ENCODE measurements around the gene PIBF1.

The PIBF1 gene

DNA sequence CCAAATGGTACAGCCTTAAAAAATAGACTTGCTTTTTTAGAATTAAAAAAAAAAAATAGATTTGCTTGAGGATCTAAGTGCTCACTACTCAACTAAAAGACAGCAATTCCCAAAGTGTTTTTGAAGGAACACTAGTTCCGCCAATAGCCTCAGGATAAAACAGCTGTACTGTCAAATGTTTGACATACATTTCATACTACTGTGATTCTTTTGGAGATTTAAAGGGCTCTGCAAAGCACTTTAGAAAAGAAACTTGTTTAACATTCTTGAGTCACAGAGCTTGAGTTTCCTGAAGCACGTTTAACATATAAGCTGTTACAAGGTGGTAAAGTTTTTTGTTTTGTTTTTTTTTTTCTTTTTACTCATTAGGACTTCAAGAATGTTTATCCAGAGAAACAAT is 253.7 kb downstream of the PIBF1 start:
- H3K4me3 ChIP-seq (ENCODE audit: low read depth, low read length): no peak overlapping the region
- TF ChIP-seq, protein P1, sequence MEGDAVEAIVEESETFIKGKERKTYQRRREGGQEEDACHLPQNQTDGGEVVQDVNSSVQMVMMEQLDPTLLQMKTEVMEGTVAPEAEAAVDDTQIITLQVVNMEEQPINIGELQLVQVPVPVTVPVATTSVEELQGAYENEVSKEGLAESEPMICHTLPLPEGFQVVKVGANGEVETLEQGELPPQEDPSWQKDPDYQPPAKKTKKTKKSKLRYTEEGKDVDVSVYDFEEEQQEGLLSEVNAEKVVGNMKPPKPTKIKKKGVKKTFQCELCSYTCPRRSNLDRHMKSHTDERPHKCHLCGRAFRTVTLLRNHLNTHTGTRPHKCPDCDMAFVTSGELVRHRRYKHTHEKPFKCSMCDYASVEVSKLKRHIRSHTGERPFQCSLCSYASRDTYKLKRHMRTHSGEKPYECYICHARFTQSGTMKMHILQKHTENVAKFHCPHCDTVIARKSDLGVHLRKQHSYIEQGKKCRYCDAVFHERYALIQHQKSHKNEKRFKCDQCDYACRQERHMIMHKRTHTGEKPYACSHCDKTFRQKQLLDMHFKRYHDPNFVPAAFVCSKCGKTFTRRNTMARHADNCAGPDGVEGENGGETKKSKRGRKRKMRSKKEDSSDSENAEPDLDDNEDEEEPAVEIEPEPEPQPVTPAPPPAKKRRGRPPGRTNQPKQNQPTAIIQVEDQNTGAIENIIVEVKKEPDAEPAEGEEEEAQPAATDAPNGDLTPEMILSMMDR (IDR thresholded peaks at IDR 0.05; ENCODE audit: borderline replicate concordance, insufficient read depth, low read depth, low read length): no peak

DNA sequence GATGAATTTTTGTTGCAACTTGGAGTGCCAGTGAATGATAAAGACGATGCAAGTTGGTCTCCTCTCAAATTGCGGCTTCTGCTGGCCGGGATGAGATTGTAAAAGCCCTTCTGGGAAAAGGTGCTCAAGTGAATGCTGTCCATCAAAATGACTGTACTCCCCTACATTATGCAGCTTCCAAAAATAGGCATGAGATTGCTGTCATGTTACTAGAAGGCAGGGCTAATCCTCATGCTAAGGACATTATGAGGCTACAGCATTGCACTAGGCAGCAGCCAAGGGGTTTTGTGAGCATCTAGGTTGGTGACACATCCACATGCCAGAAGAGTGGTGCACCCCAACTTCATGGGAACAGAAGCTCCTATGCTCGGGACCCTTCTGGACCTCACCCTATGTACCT is 254.6 kb downstream of the PIBF1 start:
- TF ChIP-seq, protein P1 (IDR thresholded peaks at IDR 0.05; ENCODE audit: borderline replicate concordance, insufficient read depth, low read depth, low read length): no peak
- H3K4me3 ChIP-seq (ENCODE audit: low read depth, low read length): no peak overlapping the region

DNA sequence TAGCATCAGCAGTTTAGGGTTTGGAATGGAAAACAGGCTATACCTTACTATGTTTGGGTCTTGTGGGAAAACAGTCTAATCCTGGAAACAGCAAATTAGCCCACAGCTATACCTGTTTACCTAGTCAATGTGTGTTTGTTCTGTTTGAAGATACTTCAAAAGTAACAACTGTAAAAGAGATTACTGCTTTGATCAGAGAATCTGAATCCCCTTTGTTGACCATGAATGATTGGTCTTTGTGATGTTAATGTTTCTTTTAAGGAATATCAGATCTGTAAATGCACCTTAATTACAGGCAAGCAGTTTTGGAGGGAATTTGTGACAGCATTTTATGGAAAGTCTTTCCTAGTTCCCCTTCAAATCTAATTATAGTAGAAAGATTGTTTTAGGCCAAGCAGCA is 256.1 kb downstream of the PIBF1 start:
- TF ChIP-seq, protein P1 (IDR thresholded peaks at IDR 0.05; ENCODE audit: borderline replicate concordance, insufficient read depth, low read depth, low read length): no peak

DNA sequence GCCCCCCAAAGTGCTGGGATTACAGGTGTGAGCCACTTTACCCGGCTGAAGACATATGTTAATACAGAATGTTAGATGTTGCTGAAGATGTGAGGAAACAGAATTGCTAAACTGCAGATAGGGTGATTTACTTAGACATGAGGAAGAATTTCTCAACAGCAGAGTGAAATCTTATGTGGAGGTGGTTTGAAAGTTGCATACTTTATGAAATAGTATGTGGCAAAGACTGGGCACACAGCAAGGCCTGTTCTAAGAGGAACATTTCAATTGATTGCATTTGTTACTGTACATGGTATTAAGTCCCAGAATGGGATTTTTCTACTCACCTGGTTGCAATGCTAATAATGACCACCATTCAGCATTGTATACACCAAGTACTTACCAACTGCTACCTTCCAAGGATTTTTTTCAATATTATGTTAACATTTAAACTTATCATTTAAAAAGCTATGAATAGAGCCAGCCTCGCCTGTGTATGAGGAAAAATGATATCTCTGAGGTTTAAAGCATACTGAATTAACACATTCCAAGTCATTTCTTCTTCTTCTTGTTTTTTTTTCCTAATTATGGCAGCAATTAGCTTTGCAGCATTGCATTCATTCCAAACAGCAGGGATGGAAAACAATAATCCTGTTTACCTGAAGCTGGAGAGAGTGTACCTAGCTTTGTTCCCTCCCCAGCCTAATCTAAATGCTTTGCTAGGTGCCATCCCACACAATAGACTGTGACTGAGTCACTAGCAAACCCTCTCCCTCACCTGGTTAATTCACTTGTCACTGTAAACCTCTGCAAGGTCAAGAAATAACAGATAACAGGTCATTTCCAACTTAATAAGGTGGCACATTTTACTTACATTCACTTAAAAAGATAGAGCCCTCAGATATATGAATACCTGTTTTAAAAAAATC is 257.5 kb downstream of the PIBF1 start:
- TF ChIP-seq, protein P1 (IDR thresholded peaks at IDR 0.05; ENCODE audit: borderline replicate concordance, insufficient read depth, low read depth, low read length): no peak

More for the DNA sequence above, 256.1 kb downstream of the PIBF1 start:
- no peak overlapping the region for H3K4me3 ChIP-seq (ENCODE audit: low read depth, low read length)

DNA sequence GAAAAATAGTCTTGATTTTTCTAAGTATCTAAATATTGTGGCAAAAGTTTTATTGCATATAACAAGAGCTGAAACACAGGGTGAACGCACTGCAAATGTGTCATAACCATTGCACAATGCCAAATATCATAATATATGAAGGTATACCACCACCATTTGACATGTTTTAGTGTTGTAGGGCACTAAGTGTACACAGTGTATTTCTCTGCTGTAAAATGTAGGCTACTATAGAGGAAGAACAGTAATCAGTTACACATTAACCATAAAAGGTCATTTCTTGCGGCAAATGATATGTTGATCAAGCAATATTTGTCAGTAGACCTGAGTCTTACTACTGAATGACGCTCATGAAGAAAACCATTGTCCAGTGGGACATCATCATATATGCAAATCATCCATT is 258.6 kb downstream of the PIBF1 start:
- TF ChIP-seq, protein P1 (IDR thresholded peaks at IDR 0.05; ENCODE audit: borderline replicate concordance, insufficient read depth, low read depth, low read length): no peak
- no peak overlapping the region for H3K4me3 ChIP-seq (ENCODE audit: low read depth, low read length)

More for the DNA sequence above, 257.5 kb downstream of the PIBF1 start:
- H3K4me3 ChIP-seq (ENCODE audit: low read depth, low read length): no peak overlapping the region

DNA sequence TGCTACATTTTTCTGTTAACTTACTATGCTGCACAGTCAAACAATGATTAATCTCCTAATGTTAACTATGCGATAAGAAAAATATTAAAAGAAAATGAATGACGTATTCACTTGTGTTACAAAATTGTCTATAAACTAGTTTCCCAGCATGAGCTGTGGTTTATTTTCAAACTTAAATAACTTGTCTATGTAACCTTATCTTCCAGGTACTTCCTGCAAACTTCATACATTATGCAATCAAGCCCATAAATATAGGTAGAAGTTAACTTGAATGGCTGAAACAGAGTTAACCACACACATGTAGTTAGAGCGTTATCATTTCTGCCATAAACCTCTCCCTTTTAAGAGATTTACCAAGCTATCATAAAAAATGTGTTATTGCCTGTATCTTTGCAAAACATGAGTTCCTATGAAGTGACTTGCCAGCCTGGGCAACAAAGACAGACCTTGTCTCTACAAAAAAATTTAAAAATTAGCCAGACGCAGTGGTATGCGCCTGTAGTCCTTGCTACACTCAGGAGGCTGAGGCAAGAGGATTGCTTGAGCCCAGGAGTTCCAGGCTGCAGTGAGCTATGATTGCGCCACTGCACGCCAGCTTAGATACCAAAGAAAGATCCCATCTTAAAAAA is 259.1 kb downstream of the PIBF1 start:
- no peak overlapping the region for H3K4me3 ChIP-seq (ENCODE audit: low read depth, low read length)
- TF ChIP-seq, protein P1 (IDR thresholded peaks at IDR 0.05; ENCODE audit: borderline replicate concordance, insufficient read depth, low read depth, low read length): no peak

Measured in GM12875 (cell line).